HEK293 (cell line): ENCODE measurements around the gene SNX13.

Experiments
- CTCF ChIA-PET: fragments of 350-600 bp; formaldehyde crosslinking; extraction: SDS; loops from one replicate; lab custom pipeline; 2021; ENCODE audit warnings: antibody characterized with exemption; lab: Yijun Ruan, JAX
- POLR2A ChIA-PET: fragments of 300-600 bp; formaldehyde crosslinking; extraction: SDS; loops from one replicate; lab custom pipeline; 2020; ENCODE audit warnings: antibody characterized with exemption, inconsistent platforms; lab: Yijun Ruan, JAX
- H3K27ac ChIP-seq: fragments of 200-500 bp; sonication (Bioruptor generic); 2 replicates; pipeline ENCODE4 v1.5.1; 2014; ENCODE audit warnings: low read depth, low read length, control low read depth, inconsistent platforms; ENCODE audit errors: extremely low read depth
- H3K36me3 ChIP-seq, 2 experiments: fragments of 200-500 bp in 1 of 2; sonication (Bioruptor generic) in 1 of 2; 1 replicate in 1 of 2; 2 replicates in 1 of 2; pipeline ENCODE4 v1.5.1; 2014 to 2017; ENCODE audit warnings: inconsistent platforms in 2 of 2, low read length in 2 of 2; ENCODE audit not compliant: control insufficient read depth in 2 of 2, insufficient read depth in 1 of 2
- H3K4me1 ChIP-seq: fragments of 200-500 bp; sonication (Bioruptor generic); 2 replicates; pipeline ENCODE4 v1.5.1; 2014; ENCODE audit warnings: mild to moderate bottlenecking, low read length, inconsistent platforms; ENCODE audit not compliant: control insufficient read depth, insufficient read depth
- H3K4me3 ChIP-seq: 2 replicates; pipeline ENCODE4 v1.5.1; 2011; ENCODE audit warnings: low read depth, mild to moderate bottlenecking, control low read depth, low read length, moderate library complexity
- H3K9me3 ChIP-seq: fragments of 200-500 bp; sonication (Bioruptor generic); 2 replicates; pipeline ENCODE4 v1.5.1; 2014; ENCODE audit warnings: low read depth, low read length, inconsistent platforms; ENCODE audit not compliant: control insufficient read depth, insufficient read depth
- SCRT1 ChIP-seq: fragments of 450-650 bp; formaldehyde crosslinking; IDR thresholded peaks from 2 replicates; pipeline ENCODE4 v1.5.1; 2016; ENCODE audit warnings: missing biosample characterization, missing genetic modification characterization, borderline replicate concordance
- SCRT2 ChIP-seq: fragments of 450-650 bp; formaldehyde crosslinking; IDR thresholded peaks from 2 replicates; pipeline ENCODE4 v1.5.1; 2016; ENCODE audit warnings: missing biosample characterization, missing genetic modification characterization
- YY2 ChIP-seq: fragments of 450-650 bp; formaldehyde crosslinking; IDR thresholded peaks from 2 replicates; pipeline ENCODE4 v1.5.1; 2016; ENCODE audit warnings: missing biosample characterization, missing genetic modification characterization
- ZFP37 ChIP-seq: fragments of 450-650 bp; formaldehyde crosslinking; IDR thresholded peaks from 2 replicates; pipeline ENCODE4 v1.5.1; 2016; ENCODE audit warnings: missing biosample characterization, missing genetic modification characterization
- ZNF132 ChIP-seq: fragments of 450-650 bp; formaldehyde crosslinking; IDR thresholded peaks from 2 replicates; pipeline ENCODE4 v1.5.1; 2017; ENCODE audit warnings: missing biosample characterization, missing genetic modification characterization, borderline replicate concordance
- ZNF169 ChIP-seq: fragments of 450-650 bp; formaldehyde crosslinking; IDR thresholded peaks from 2 replicates; pipeline ENCODE4 v1.5.1; 2016; ENCODE audit warnings: missing biosample characterization, missing genetic modification characterization
- ZNF202 ChIP-seq: fragments of 450-650 bp; formaldehyde crosslinking; IDR thresholded peaks from 2 replicates; pipeline ENCODE4 v1.5.1; 2016; ENCODE audit warnings: missing biosample characterization, missing genetic modification characterization, borderline replicate concordance
- ZNF223 ChIP-seq: fragments of 450-650 bp; formaldehyde crosslinking; IDR thresholded peaks from 2 replicates; pipeline ENCODE4 v1.5.1; 2016; ENCODE audit warnings: missing biosample characterization, missing genetic modification characterization
- ZNF404 ChIP-seq: fragments of 450-650 bp; formaldehyde crosslinking; IDR thresholded peaks from 2 replicates; pipeline ENCODE4 v1.5.1; 2017; ENCODE audit warnings: missing biosample characterization, missing genetic modification characterization
- ZNF521 ChIP-seq: fragments of 450-650 bp; formaldehyde crosslinking; IDR thresholded peaks from 2 replicates; pipeline ENCODE4 v1.5.1; 2017; ENCODE audit warnings: missing biosample characterization, mild to moderate bottlenecking, missing genetic modification characterization
- ZNF548 ChIP-seq: fragments of 450-650 bp; formaldehyde crosslinking; IDR thresholded peaks from 2 replicates; pipeline ENCODE4 v1.5.1; 2016; ENCODE audit warnings: missing biosample characterization, missing genetic modification characterization
- ZNF624 ChIP-seq: fragments of 450-650 bp; formaldehyde crosslinking; IDR thresholded peaks from 2 replicates; pipeline ENCODE4 v1.5.1; 2017; ENCODE audit warnings: missing biosample characterization, missing genetic modification characterization
- ZNF660 ChIP-seq: fragments of 450-650 bp; IDR thresholded peaks from 2 replicates; pipeline ENCODE4 v1.5.1; 2018; ENCODE audit warnings: missing biosample characterization, mild to moderate bottlenecking, missing genetic modification characterization
- ZNF776 ChIP-seq: fragments of 450-650 bp; formaldehyde crosslinking; IDR thresholded peaks from 2 replicates; pipeline ENCODE4 v1.5.0; 2017; ENCODE audit warnings: missing biosample characterization, missing genetic modification characterization, borderline replicate concordance
- TF ChIP-seq, protein P1 (sequence below): fragments of 450-650 bp; formaldehyde crosslinking; IDR thresholded peaks from 2 replicates; pipeline ENCODE4 v1.5.1; 2016; ENCODE audit warnings: missing biosample characterization, missing genetic modification characterization
- TF ChIP-seq, protein P2 (sequence below): fragments of 450-650 bp; formaldehyde crosslinking; IDR thresholded peaks from 2 replicates; pipeline ENCODE4 v1.5.1; 2016; ENCODE audit warnings: missing biosample characterization, missing genetic modification characterization, borderline replicate concordance
- TF ChIP-seq, protein P3 (sequence below): fragments of 450-650 bp; IDR thresholded peaks from 2 replicates; pipeline ENCODE4 v1.5.1; 2018; ENCODE audit warnings: missing biosample characterization, mild to moderate bottlenecking, missing genetic modification characterization
- TF ChIP-seq, protein P4 (sequence below): fragments of 450-650 bp; formaldehyde crosslinking; IDR thresholded peaks from 2 replicates; pipeline ENCODE4 v1.5.1; 2016; ENCODE audit warnings: missing biosample characterization, missing genetic modification characterization
- TF ChIP-seq, protein P5 (sequence below): fragments of 450-650 bp; formaldehyde crosslinking; IDR thresholded peaks from 2 replicates; pipeline ENCODE4 v1.5.1; 2016; ENCODE audit warnings: missing biosample characterization, missing genetic modification characterization
- TF ChIP-seq, protein P6 (sequence below): fragments of 450-650 bp; formaldehyde crosslinking; IDR thresholded peaks from 2 replicates; pipeline ENCODE4 v1.5.1; 2016; ENCODE audit warnings: missing biosample characterization, missing genetic modification characterization

Gene SNX13

DNA sequence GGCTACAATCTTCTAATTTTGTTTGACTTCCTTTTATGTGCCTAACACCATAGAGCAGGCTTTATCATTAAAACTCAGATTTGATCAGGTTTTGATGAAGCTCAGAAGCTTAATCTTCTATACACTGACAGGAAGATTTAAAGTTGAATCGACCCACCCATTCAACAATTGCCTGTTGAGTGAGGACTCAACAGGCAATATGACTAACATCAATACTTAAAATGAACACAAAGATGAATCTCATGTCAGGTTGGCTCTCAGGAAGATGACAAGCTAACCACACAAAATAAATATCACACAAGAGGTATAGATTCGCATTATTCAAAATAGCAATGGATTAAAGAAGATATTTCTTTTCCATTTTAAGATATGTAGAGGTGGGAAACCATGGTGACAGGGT, 36.7 kb upstream of the SNX13 start (continued):
- TF ChIP-seq, protein P1, sequence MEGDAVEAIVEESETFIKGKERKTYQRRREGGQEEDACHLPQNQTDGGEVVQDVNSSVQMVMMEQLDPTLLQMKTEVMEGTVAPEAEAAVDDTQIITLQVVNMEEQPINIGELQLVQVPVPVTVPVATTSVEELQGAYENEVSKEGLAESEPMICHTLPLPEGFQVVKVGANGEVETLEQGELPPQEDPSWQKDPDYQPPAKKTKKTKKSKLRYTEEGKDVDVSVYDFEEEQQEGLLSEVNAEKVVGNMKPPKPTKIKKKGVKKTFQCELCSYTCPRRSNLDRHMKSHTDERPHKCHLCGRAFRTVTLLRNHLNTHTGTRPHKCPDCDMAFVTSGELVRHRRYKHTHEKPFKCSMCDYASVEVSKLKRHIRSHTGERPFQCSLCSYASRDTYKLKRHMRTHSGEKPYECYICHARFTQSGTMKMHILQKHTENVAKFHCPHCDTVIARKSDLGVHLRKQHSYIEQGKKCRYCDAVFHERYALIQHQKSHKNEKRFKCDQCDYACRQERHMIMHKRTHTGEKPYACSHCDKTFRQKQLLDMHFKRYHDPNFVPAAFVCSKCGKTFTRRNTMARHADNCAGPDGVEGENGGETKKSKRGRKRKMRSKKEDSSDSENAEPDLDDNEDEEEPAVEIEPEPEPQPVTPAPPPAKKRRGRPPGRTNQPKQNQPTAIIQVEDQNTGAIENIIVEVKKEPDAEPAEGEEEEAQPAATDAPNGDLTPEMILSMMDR (tag by site-specific recombination): no peak
- TF ChIP-seq, protein P2, sequence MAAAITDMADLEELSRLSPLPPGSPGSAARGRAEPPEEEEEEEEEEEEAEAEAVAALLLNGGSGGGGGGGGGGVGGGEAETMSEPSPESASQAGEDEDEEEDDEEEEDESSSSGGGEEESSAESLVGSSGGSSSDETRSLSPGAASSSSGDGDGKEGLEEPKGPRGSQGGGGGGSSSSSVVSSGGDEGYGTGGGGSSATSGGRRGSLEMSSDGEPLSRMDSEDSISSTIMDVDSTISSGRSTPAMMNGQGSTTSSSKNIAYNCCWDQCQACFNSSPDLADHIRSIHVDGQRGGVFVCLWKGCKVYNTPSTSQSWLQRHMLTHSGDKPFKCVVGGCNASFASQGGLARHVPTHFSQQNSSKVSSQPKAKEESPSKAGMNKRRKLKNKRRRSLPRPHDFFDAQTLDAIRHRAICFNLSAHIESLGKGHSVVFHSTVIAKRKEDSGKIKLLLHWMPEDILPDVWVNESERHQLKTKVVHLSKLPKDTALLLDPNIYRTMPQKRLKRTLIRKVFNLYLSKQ: no peak
- TF ChIP-seq SCRT1 (peak; percentile 47; the same call in 1 of the 2 replicates), SCRT2 (tag by site-specific recombination) (peak; percentile 80)
- TF ChIP-seq, protein P3, sequence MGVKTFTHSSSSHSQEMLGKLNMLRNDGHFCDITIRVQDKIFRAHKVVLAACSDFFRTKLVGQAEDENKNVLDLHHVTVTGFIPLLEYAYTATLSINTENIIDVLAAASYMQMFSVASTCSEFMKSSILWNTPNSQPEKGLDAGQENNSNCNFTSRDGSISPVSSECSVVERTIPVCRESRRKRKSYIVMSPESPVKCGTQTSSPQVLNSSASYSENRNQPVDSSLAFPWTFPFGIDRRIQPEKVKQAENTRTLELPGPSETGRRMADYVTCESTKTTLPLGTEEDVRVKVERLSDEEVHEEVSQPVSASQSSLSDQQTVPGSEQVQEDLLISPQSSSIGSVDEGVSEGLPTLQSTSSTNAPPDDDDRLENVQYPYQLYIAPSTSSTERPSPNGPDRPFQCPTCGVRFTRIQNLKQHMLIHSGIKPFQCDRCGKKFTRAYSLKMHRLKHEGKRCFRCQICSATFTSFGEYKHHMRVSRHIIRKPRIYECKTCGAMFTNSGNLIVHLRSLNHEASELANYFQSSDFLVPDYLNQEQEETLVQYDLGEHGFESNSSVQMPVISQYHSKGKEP (tag by site-specific recombination): no peak

DNA sequence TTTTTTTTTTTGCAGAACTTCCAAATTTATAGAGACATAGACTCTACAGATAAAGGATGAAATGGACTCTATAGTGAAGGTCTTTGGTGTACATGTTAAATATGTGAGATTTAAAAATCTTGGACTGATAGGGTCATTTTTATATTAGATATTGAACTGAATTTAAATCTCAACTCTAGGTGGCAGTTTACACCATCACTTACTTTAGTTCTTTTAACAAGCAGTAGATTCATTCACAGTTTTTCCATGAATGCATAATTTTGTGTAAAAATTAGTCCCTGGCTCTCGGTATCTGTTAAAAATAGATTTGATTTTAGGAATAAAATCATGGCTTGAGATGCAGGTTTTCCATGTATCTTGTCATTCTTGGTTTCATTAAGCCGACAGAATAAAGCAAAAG, 31.1 kb upstream of the SNX13 start:
- Histone ChIP-seq H3K36me3 (no peaks in the 10 kb centered on the region), H3K4me3 (no peak overlapping the region), H3K27ac (no peak overlapping the region), H3K4me1 (no peaks in the 10 kb centered on the region), H3K9me3 (no peaks in the 10 kb centered on the region)
- ChIA-PET POLR2A (no interaction called here), CTCF (no interaction called here)
- TF ChIP-seq, protein P4, sequence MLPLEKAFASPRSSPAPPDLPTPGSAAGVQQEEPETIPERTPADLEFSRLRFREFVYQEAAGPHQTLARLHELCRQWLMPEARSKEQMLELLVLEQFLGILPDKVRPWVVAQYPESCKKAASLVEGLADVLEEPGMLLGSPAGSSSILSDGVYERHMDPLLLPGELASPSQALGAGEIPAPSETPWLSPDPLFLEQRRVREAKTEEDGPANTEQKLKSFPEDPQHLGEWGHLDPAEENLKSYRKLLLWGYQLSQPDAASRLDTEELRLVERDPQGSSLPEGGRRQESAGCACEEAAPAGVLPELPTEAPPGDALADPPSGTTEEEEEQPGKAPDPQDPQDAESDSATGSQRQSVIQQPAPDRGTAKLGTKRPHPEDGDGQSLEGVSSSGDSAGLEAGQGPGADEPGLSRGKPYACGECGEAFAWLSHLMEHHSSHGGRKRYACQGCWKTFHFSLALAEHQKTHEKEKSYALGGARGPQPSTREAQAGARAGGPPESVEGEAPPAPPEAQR (tag by site-specific recombination): no peak
- TF ChIP-seq YY2 (no peak), ZNF202 (no peak), ZNF624 (tag by site-specific recombination) (no peak), ZNF404 (tag by site-specific recombination) (no peak), SCRT1 (no peak), ZNF223 (tag by site-specific recombination) (no peak), ZNF776 (tag by site-specific recombination) (no peak)

DNA sequence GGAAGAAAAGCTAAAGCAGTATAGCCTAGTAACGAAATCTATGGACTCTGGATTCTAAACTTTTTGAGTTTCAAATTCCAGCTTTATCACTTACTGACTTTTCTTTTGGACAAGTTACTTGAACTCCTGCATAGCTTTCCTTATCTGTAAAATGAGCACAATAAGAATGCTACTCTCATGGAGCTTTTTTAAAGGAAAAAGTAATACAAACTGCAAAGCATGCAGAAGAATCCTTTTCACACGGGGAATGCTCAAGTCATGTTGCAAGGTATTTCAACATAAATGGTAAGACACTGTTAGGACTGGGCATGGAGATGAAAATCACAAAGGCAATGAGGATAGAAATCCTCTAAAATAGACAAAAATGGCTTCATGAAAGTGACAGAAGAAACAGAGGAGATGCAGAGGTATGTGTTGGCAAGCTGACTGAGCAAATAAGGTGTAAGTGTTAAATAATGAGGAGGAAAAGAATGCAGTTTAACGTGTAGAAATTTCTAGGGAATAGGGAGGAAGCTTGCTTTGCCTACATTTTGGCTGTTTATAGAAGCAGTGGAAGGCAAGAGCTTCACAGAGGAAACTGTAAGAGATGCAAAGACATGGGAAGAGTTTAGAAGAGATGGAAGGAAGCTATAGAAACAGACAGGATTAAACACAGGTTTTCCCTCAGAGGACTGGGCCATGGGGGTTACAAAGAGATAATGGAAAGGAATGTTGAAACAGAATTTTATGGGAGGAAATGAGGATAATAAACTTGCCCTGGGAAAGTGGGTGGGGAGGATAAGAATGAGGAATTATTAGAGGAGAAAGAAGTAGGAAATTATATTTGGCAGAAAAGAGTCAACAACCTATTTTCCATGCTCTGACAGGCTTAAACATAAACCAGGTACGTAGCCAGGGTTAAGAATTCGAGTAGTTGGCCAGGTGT, 28.8 kb upstream of the SNX13 start:
- CTCF ChIA-PET: interaction anchor here (0.6 to 0.7 kb wide), 2 partner anchors 199 to 304 kb away, joined by 3 to 4 read pairs; no protein-coding TSS in a partner anchor
- H3K27ac ChIP-seq: no peak overlapping the region
- POLR2A ChIA-PET: no interaction called here
- no peak for TF ChIP-seq ZFP37 (tag by site-specific recombination)
- no peak for TF ChIP-seq ZNF132
- TF ChIP-seq ZNF548: no peak
- TF ChIP-seq, protein P5, sequence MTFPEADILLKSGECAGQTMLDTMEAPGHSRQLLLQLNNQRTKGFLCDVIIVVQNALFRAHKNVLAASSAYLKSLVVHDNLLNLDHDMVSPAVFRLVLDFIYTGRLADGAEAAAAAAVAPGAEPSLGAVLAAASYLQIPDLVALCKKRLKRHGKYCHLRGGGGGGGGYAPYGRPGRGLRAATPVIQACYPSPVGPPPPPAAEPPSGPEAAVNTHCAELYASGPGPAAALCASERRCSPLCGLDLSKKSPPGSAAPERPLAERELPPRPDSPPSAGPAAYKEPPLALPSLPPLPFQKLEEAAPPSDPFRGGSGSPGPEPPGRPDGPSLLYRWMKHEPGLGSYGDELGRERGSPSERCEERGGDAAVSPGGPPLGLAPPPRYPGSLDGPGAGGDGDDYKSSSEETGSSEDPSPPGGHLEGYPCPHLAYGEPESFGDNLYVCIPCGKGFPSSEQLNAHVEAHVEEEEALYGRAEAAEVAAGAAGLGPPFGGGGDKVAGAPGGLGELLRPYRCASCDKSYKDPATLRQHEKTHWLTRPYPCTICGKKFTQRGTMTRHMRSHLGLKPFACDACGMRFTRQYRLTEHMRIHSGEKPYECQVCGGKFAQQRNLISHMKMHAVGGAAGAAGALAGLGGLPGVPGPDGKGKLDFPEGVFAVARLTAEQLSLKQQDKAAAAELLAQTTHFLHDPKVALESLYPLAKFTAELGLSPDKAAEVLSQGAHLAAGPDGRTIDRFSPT: no peak
- TF ChIP-seq, protein P3 (tag by site-specific recombination): no peak
- no peak for TF ChIP-seq ZNF169 (tag by site-specific recombination)
- no peak for TF ChIP-seq ZNF660 (tag by site-specific recombination)
- TF ChIP-seq ZNF521 (tag by site-specific recombination): no peak
- TF ChIP-seq YY2: no peak
- TF ChIP-seq, protein P6, sequence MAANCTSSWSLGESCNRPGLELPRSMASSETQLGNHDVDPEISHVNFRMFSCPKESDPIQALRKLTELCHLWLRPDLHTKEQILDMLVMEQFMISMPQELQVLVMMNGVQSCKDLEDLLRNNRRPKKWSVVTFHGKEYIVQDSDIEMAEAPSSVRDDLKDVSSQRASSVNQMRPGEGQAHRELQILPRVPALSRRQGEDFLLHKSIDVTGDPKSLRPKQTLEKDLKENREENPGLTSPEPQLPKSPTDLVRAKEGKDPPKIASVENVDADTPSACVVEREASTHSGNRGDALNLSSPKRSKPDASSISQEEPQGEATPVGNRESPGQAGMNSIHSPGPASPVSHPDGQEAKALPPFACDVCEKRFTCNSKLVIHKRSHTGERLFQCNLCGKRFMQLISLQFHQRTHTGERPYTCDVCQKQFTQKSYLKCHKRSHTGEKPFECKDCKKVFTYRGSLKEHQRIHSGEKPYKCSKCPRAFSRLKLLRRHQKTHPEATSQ (tag by site-specific recombination): no peak

More for the DNA sequence above, 28.8 kb upstream of the SNX13 start:
- no peaks in the 10 kb centered on the region for H3K9me3 ChIP-seq
- no peaks in the 10 kb centered on the region for H3K4me1 ChIP-seq
- H3K4me3 ChIP-seq: no peak overlapping the region
- no peaks in the 10 kb centered on the region for H3K36me3 ChIP-seq
